Suprapubic skin (tissue), 3 donors: ENCODE data around the gene SCGB2B2.

ENCODE experiments used
- CTCF ChIP-seq, 2 donors: fragments of 200-600 bp in 1 of 2; fragments of 450-650 bp in 1 of 2; sonication (generic) in 1 of 2; IDR thresholded peaks; one replicate each; pipeline ENCODE4 v1.5.1; 2016 to 2019; ENCODE audit warnings: antibody characterized with exemption in 2 of 2, mild to moderate bottlenecking in 1 of 2, moderate library complexity in 1 of 2
- POLR2A ChIP-seq, 2 donors: fragments of 450-650 bp; IDR thresholded peaks; one replicate each; pipeline ENCODE4 v1.6.1; 2017; ENCODE audit warnings: antibody characterized with exemption in 2 of 2, mild to moderate bottlenecking in 2 of 2, moderate library complexity in 2 of 2

GRCh38 chr19:34722353-34722752 lies 45.4 kb upstream of the SCGB2B2 start:
- TF ChIP-seq CTCF (IDR thresholded peaks at IDR 0.05) (no peak), POLR2A (IDR thresholded peaks at IDR 0.05) (no peak)
